HepG2 (cell line): ENCODE results near the gene WDR87. TPM values are rescaled to one million over a fixed set of nuclear protein-coding genes. Genes with fewer than 3 reads are reported as not detected.

Experiments used
- ATAC-seq: fragments of 200-7000 bp; cut with Tn5 transposase; 3 replicates; pipeline ENCODE4 v1.9.1; 2020; ENCODE audit warnings: mild to moderate bottlenecking, moderate library complexity
- BruUV-seq: library from RNA; stranded (reverse); fragments of 400-500 nt; replicated peaks from 2 replicates; lab custom pipeline; 2021; lab: Mats Ljungman, UMichigan
- CTCF ChIA-PET: fragments of 300-600 bp; formaldehyde crosslinking; extraction: SDS; loops from one replicate; lab custom pipeline; 2021; ENCODE audit warnings: low total read pairs, inconsistent platforms, low intra/inter-chr PET ratio; lab: Yijun Ruan, JAX
- POLR2A ChIA-PET: fragments of 350-600 bp; sonication (Branson Sonifier 250); formaldehyde crosslinking; loops from one replicate; lab custom pipeline; 2020; ENCODE audit warnings: antibody characterized with exemption, inconsistent platforms; lab: Yijun Ruan, JAX
- DNase-seq: peaks from one replicate; pipeline ENCODE4 v3.0.0-alpha.2; 2015; ENCODE audit warnings: low spot score
- FAIRE-seq: peaks from 3 replicates; lab custom pipeline; 2011; peaks lifted over from hg19 to GRCh38; lab: Jason Lieb, UNC
- H2AFZ ChIP-seq: one replicate; pipeline ENCODE4 v1.6.1; 2011; ENCODE audit warnings: low read length, inconsistent platforms
- H3K27ac ChIP-seq: fragments of 300-600 bp; 3 replicates; pipeline ENCODE4 v1.8.0; 2011; ENCODE audit warnings: mixed run types, mild to moderate bottlenecking, mixed read lengths, low read length, inconsistent platforms; ENCODE audit not compliant: insufficient read depth; ENCODE audit errors: extremely low read length
- H3K27me3 ChIP-seq, 2 experiments: fragments of 200-600 bp in 1 of 2; 2 replicates in 1 of 2; 3 replicates in 1 of 2; pipeline versions ENCODE4 v1.6.0 to v1.8.0; 2011; ENCODE audit warnings: low read length in 2 of 2, mild to moderate bottlenecking in 2 of 2, moderate library complexity in 2 of 2, inconsistent platforms in 1 of 2; ENCODE audit not compliant: insufficient read depth in 2 of 2, control insufficient read depth in 1 of 2
- H3K36me3 ChIP-seq, 2 experiments: fragments of 200-600 bp in 1 of 2; replicated peaks in 1 of 2; 2 replicates in 1 of 2; 3 replicates in 1 of 2; pipeline versions ENCODE4 v1.5.1 to v1.8.0; 2011; ENCODE audit warnings: low read length in 2 of 2, inconsistent platforms in 1 of 2; ENCODE audit not compliant: insufficient read depth in 2 of 2, control insufficient read depth in 1 of 2
- H3K4me1 ChIP-seq: 2 replicates; pipeline ENCODE4 v1.5.1; 2012; ENCODE audit warnings: low read length, inconsistent platforms; ENCODE audit not compliant: insufficient read depth
- H3K4me2 ChIP-seq: 2 replicates; pipeline ENCODE4 v1.6.0; 2011; ENCODE audit warnings: low read depth, low read length, inconsistent platforms
- H3K4me3 ChIP-seq, 3 experiments: fragments of 200-600 bp in 1 of 3; sonication (generic), shearing (Covaris generic) in 1 of 3; replicated peaks in 1 of 3; 2 replicates each; pipeline ENCODE4 v1.5.1; 2011 to 2016; ENCODE audit warnings: low read length in 3 of 3, inconsistent platforms in 2 of 3, low read depth in 2 of 3, mild to moderate bottlenecking in 2 of 3, control low read depth in 1 of 3, mixed read lengths in 1 of 3; ENCODE audit not compliant: insufficient read depth in 1 of 3
- H3K79me2 ChIP-seq: one replicate; pipeline ENCODE4 v1.6.1; 2011; ENCODE audit warnings: low read length, inconsistent platforms; ENCODE audit not compliant: insufficient read depth
- H3K9ac ChIP-seq: 2 replicates; pipeline ENCODE4 v1.6.0; 2011; ENCODE audit warnings: mild to moderate bottlenecking, low read depth, low read length, inconsistent platforms; ENCODE audit not compliant: insufficient read depth
- H3K9me3 ChIP-seq: 2 replicates; pipeline ENCODE4 v1.5.1; 2012; ENCODE audit warnings: mild to moderate bottlenecking, low read length
- H4K20me1 ChIP-seq: 2 replicates; pipeline ENCODE4 v1.6.0; 2011; ENCODE audit warnings: inconsistent platforms, mild to moderate bottlenecking, low read length, moderate library complexity; ENCODE audit not compliant: insufficient read depth
- KDM2A ChIP-seq: sonication (generic); formaldehyde crosslinking; IDR thresholded peaks from 2 replicates; pipeline ENCODE4 v1.4.0; 2020; ENCODE audit warnings: low read depth, missing genetic modification reagents, borderline replicate concordance
- SAFB2 ChIP-seq: sonication (generic); formaldehyde crosslinking; IDR thresholded peaks from 2 replicates; pipeline ENCODE4 v1.5.1; 2020; ENCODE audit warnings: missing genetic modification reagents, low read depth, mild to moderate bottlenecking, borderline replicate concordance
- SMARCE1 ChIP-seq: fragments of 450-650 bp; IDR thresholded peaks from 2 replicates; pipeline ENCODE4 v1.6.1; 2017; ENCODE audit warnings: borderline replicate concordance
- TEAD3 ChIP-seq: optimal IDR thresholded peaks from 2 replicates; pipeline ENCODE3; 2016; ENCODE audit warnings: borderline replicate concordance
- TSC22D2 ChIP-seq: sonication (generic); formaldehyde crosslinking; IDR thresholded peaks from 2 replicates; pipeline ENCODE4 v1.5.1; 2020; ENCODE audit warnings: missing genetic modification reagents, mild to moderate bottlenecking, borderline replicate concordance
- WGBS: methylation state at CpG from one replicate; pipeline ENCODE4 v1.1.6; 2017; ENCODE audit warnings: low lambda C conversion rate; 5-methylcytosine and 5-hydroxymethylcytosine counted together
- in situ Hi-C: cut with HindIII; loops from 2 replicates; pipeline ENCODE4 v1.10.0; 2017; ENCODE audit warnings: low pct_unique_long_range_greater_than_20kb; ENCODE audit not compliant: extremely low pct_ligation_motif_present
- intact Hi-C: fragments of 100-400 bp; cut with micrococcal nuclease; formaldehyde crosslinking; loops from one replicate; pipeline ENCODE4 v1.10.0; 2022; ENCODE audit not compliant: unreplicated experiment
- polyA plus RNA-seq, 8 experiments: library from polyadenylated mRNA; depleted of rRNA in 3 of 8; stranded (reverse) in 7 of 8; unstranded in 1 of 8; fragments of >200 nt; fragmentation: Illumina TruSeq in 4 of 8; extraction: Trizol in 4 of 8; gene quantifications; 2 replicates each; pipeline versions ENCODE4 v1.2.1 to v1.2.3, GENCODE V29; 2011 to 2016; ENCODE audit warnings: low read depth in 4 of 8, missing spikeins in 1 of 8, mixed read lengths in 1 of 8; ENCODE audit not compliant: insufficient read depth in 1 of 8
- total RNA-seq, 5 experiments: library from RNA; depleted of rRNA; stranded (reverse); fragments of >200 nt; fragmentation: Illumina TruSeq; extraction: Trizol; gene quantifications; 2 replicates each; pipeline ENCODE4 v1.2.3, GENCODE V29; 2016; ENCODE audit warnings: low read depth in 1 of 5
- TF ChIP-seq, protein P1 (sequence below): IDR thresholded peaks from 2 replicates; pipeline ENCODE4 v1.6.1; 2018; ENCODE audit warnings: missing genetic modification reagents, mild to moderate bottlenecking, missing compliant biosample characterization
- TF ChIP-seq, protein P2 (sequence below): sonication (generic); formaldehyde crosslinking; IDR thresholded peaks from 2 replicates; pipeline ENCODE4 v1.5.0; 2020; ENCODE audit warnings: mild to moderate bottlenecking, missing genetic modification reagents, borderline replicate concordance
- TF ChIP-seq, protein P3 (sequence below): sonication (generic); formaldehyde crosslinking; IDR thresholded peaks from 2 replicates; pipeline ENCODE4 v1.8.1; 2023; ENCODE audit warnings: mild to moderate bottlenecking, missing genetic modification reagents

Gene WDR87
- total and polyA plus RNA-seq, 2 of the 13 experiments (the other 11 are each of a cell fraction or from before 2014, with no cell fraction given): not detected

DNA sequence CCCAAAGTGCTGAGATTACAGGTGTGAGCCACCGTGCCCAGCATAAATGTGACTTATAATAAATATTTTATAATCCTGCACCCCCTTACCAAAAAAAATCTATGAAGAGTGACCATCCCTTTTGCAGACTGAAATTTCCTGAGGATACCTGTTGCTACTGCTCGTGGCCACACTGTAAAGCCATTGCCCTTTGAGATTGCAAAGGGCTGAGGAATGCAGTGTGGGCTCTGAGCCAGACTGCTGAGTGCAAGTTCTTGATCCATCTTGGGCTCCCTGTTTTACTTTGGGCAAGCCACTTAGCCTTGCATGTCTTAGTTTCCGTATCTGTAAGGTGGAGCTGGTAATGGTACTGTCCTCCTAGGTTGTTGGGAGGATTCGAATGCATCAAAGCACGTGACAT lies 24.0 kb upstream of the WDR87 start:
- ATAC-seq: no peak
- Histone ChIP-seq H3K4me3 (no peak overlapping the region), H4K20me1 (no peaks in the 10 kb centered on the region), H3K9ac (no peak overlapping the region), H2AFZ (no peak overlapping the region), H3K36me3 (no peaks in the 10 kb centered on the region), H3K27me3 (no peaks in the 10 kb centered on the region), H3K27ac (no peak overlapping the region), H3K79me2 (peaks cover 25% of the 10 kb centered on the region), H3K9me3 (peaks cover 4% of the 10 kb centered on the region), H3K4me1 (peaks cover 55% of the 10 kb centered on the region), H3K4me2 (no peak overlapping the region)
- ChIA-PET POLR2A (interaction anchor here (1.5 to 4.8 kb wide), 5 partner anchors 9 to 24 kb away, joined by 4 to 89 read pairs (median 7); partner anchors contain the start of genes SIPA1L3 and WDR87), CTCF (no interaction called here)
- no TSS peak for BruUV-seq
- intact Hi-C loops: no loop called here
- FAIRE-seq: no peak
- in situ Hi-C loops: no loop called here
- WGBS: 92% methylated on average over 4 of the region's 5 CpGs
- TF ChIP-seq, protein P1, sequence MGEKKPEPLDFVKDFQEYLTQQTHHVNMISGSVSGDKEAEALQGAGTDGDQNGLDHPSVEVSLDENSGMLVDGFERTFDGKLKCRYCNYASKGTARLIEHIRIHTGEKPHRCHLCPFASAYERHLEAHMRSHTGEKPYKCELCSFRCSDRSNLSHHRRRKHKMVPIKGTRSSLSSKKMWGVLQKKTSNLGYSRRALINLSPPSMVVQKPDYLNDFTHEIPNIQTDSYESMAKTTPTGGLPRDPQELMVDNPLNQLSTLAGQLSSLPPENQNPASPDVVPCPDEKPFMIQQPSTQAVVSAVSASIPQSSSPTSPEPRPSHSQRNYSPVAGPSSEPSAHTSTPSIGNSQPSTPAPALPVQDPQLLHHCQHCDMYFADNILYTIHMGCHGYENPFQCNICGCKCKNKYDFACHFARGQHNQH (CRISPR knock-in tag): no peak
- TF ChIP-seq TSC22D2 (CRISPR knock-in tag): no peak
- TF ChIP-seq TEAD3 (CRISPR knock-in tag): peak; percentile 66
- TF ChIP-seq KDM2A (CRISPR knock-in tag): no peak
- no peak for TF ChIP-seq SAFB2 (CRISPR knock-in tag)
- TF ChIP-seq, protein P2, sequence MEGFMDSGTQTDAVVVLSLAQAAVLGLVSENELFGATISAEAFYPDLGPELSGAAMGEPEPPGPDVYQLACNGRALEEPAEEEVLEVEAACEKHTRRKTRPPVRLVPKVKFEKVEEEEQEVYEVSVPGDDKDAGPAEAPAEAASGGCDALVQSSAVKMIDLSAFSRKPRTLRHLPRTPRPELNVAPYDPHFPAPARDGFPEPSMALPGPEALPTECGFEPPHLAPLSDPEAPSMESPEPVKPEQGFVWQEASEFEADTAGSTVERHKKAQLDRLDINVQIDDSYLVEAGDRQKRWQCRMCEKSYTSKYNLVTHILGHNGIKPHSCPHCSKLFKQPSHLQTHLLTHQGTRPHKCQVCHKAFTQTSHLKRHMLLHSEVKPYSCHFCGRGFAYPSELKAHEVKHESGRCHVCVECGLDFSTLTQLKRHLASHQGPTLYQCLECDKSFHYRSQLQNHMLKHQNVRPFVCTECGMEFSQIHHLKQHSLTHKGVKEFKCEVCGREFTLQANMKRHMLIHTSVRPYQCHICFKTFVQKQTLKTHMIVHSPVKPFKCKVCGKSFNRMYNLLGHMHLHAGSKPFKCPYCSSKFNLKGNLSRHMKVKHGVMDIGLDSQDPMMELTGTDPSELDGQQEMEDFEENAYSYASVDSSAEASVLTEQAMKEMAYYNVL (CRISPR knock-in tag): no peak
- TF ChIP-seq SMARCE1: no peak
- TF ChIP-seq, protein P3, sequence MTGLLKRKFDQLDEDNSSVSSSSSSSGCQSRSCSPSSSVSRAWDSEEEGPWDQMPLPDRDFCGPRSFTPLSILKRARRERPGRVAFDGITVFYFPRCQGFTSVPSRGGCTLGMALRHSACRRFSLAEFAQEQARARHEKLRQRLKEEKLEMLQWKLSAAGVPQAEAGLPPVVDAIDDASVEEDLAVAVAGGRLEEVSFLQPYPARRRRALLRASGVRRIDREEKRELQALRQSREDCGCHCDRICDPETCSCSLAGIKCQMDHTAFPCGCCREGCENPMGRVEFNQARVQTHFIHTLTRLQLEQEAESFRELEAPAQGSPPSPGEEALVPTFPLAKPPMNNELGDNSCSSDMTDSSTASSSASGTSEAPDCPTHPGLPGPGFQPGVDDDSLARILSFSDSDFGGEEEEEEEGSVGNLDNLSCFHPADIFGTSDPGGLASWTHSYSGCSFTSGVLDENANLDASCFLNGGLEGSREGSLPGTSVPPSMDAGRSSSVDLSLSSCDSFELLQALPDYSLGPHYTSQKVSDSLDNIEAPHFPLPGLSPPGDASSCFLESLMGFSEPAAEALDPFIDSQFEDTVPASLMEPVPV (CRISPR knock-in tag): no peak
- TF ChIP-seq, all 625 proteins: peak for 1
- peak; percentile 27 for DNase-seq
